Fibroblast of lung (primary cell): ENCODE data around the gene POLE3. TPM values are rescaled to one million over a fixed set of nuclear protein-coding genes. Genes with fewer than 3 reads are reported as not detected.
"Not testable (repeated sequence)": the region's sequence is repeated elsewhere in the genome, so short reads cannot be mapped to it uniquely, and the experiment has no call there.

ENCODE experiments used
- DNase-seq, 2 donors: peaks; one replicate each; pipeline versions ENCODE4 v3.0.0 to v3.0.0-alpha.2; 2010; ENCODE audit warnings: low read depth in 2 of 2
- H2AFZ ChIP-seq: 2 replicates; pipeline ENCODE4 v1.5.1; 2012; ENCODE audit warnings: low read length, control low read depth, inconsistent platforms
- H3K27ac ChIP-seq: 2 replicates; pipeline ENCODE4 v1.5.1; 2011; ENCODE audit warnings: low read length, control low read depth; ENCODE audit not compliant: insufficient read depth
- H3K27me3 ChIP-seq: 2 replicates; pipeline ENCODE4 v1.5.1; 2011; ENCODE audit warnings: mild to moderate bottlenecking, low read length; ENCODE audit not compliant: control insufficient read depth, insufficient read depth
- H3K36me3 ChIP-seq: 2 replicates; pipeline ENCODE4 v1.5.1; 2011; ENCODE audit warnings: low read length; ENCODE audit not compliant: control insufficient read depth, insufficient read depth
- H3K4me1 ChIP-seq: 2 replicates; pipeline ENCODE4 v1.5.1; 2011; ENCODE audit warnings: low read length; ENCODE audit not compliant: control insufficient read depth, insufficient read depth; ENCODE audit errors: extremely low read depth
- H3K4me2 ChIP-seq: 2 replicates; pipeline ENCODE4 v1.5.1; 2011; ENCODE audit warnings: low read length, control low read depth; ENCODE audit not compliant: insufficient read depth; ENCODE audit errors: extremely low read depth
- H3K4me3 ChIP-seq, 4 experiments: fragments of 200-600 bp in 1 of 4; sonication (generic) in 1 of 4; replicated peaks in 1 of 4; 2 replicates each; pipeline ENCODE4 v1.5.1; 2011 to 2016; ENCODE audit warnings: low read length in 4 of 4, low read depth in 3 of 4, mild to moderate bottlenecking in 3 of 4, control low read depth in 2 of 4, inconsistent platforms in 1 of 4, mixed read lengths in 1 of 4; ENCODE audit not compliant: insufficient read depth in 1 of 4; ENCODE audit errors: control extremely low read depth in 1 of 4
- H3K79me2 ChIP-seq: 2 replicates; pipeline ENCODE4 v1.5.1; 2012; ENCODE audit warnings: mild to moderate bottlenecking, low read length, inconsistent platforms; ENCODE audit not compliant: control insufficient read depth, insufficient read depth
- H3K9ac ChIP-seq: 2 replicates; pipeline ENCODE4 v1.5.1; 2011; ENCODE audit warnings: mild to moderate bottlenecking, low read length, control low read depth; ENCODE audit not compliant: insufficient read depth
- H3K9me3 ChIP-seq: 2 replicates; pipeline ENCODE4 v1.5.1; 2012; ENCODE audit warnings: low read depth, low read length; ENCODE audit not compliant: control insufficient read depth, insufficient read depth
- H4K20me1 ChIP-seq: 2 replicates; pipeline ENCODE4 v1.5.1; 2011; ENCODE audit warnings: low read length; ENCODE audit not compliant: control insufficient read depth, insufficient read depth; ENCODE audit errors: extremely low read depth
- CTCF ChIP-seq, 2 donors: IDR thresholded peaks in 1 of 2; conservative IDR thresholded peaks in 1 of 2; 1 replicate in 1 of 2; 2 replicates in 1 of 2; pipeline ENCODE4 v1.5.1; 2011 to 2012; ENCODE audit warnings: low read length in 2 of 2, control low read depth in 1 of 2, inconsistent platforms in 1 of 2, low read depth in 1 of 2, mild to moderate bottlenecking in 1 of 2
- EZH2 ChIP-seq: IDR thresholded peaks from 2 replicates; pipeline ENCODE4 v1.5.1; 2012; ENCODE audit warnings: low read length, control low read depth, mild to moderate bottlenecking; ENCODE audit errors: missing control alignments
- polyA plus RNA-seq, 2 donors: library from polyadenylated mRNA; depleted of rRNA in 1 of 2; stranded (reverse) in 1 of 2; unstranded in 1 of 2; fragments of >200 nt; gene quantifications; 2 replicates each; pipeline ENCODE4 v1.2.1, GENCODE V29; 2011 to 2012; ENCODE audit warnings: missing spikeins in 1 of 2
- total RNA-seq: library from RNA; depleted of rRNA; stranded (reverse); fragments of >200 nt; gene quantifications from 2 replicates; pipeline ENCODE4 v1.2.1, GENCODE V29; 2014

Gene POLE3
- total and polyA plus RNA-seq, 2 donors (not counting 1 experiment from before 2014, with no cell fraction given) = 17.3 to 45.9 TPM

- H3K4me3 ChIP-seq = no peak overlapping the region
- no peak overlapping the region for H2AFZ ChIP-seq
- no peak overlapping the region for H3K9ac ChIP-seq
- no peaks in the 10 kb centered on the region for H3K36me3 ChIP-seq
- DNase-seq = no peak
- no peaks in the 10 kb centered on the region for H3K27me3 ChIP-seq
- H3K9me3 ChIP-seq = no peaks in the 10 kb centered on the region
- H3K27ac ChIP-seq = no peak overlapping the region
- TF ChIP-seq EZH2 (no peak), CTCF (conservative IDR thresholded peaks at IDR 0.05 in 1 of 2, IDR thresholded peaks at IDR 0.05 in 1 of 2; ENCODE audit: low read depth in 1 of 2, low read length in 2 of 2) (no peak)
- no peaks in the 10 kb centered on the region for H4K20me1 ChIP-seq
- no peaks in the 10 kb centered on the region for H3K79me2 ChIP-seq
- H3K4me2 ChIP-seq = no peak overlapping the region
- H3K4me1 ChIP-seq = no peaks in the 10 kb centered on the region
These were observed 42.0 kb downstream of the POLE3 start for GRCh38 chr9:113368348-113368981.

GRCh38 chr9:113365652-113366051, 44.8 kb downstream of the POLE3 start:
- not testable (repeated sequence) for H3K9ac ChIP-seq, H3K4me2 ChIP-seq, H3K4me1 ChIP-seq, H3K27me3 ChIP-seq, H3K4me3 ChIP-seq, H2AFZ ChIP-seq, DNase-seq, H3K36me3 ChIP-seq, H3K27ac ChIP-seq, H3K79me2 ChIP-seq, H4K20me1 ChIP-seq, H3K9me3 ChIP-seq

GRCh38 chr9:113364951-113365350, 45.5 kb downstream of the POLE3 start:
- Histone ChIP-seq H3K9ac (no peak overlapping the region), H3K4me1 (peaks cover 3% of the 10 kb centered on the region), H3K27me3 (no peaks in the 10 kb centered on the region), H3K4me2 (no peak overlapping the region), H4K20me1 (no peaks in the 10 kb centered on the region), H3K79me2 (no peaks in the 10 kb centered on the region), H3K36me3 (no peaks in the 10 kb centered on the region), H3K9me3 (no peaks in the 10 kb centered on the region), H3K4me3 (no peak overlapping the region), H3K27ac (no peak overlapping the region), H2AFZ (no peak overlapping the region)
- no peak for DNase-seq
- TF ChIP-seq EZH2 (no peak), CTCF (conservative IDR thresholded peaks at IDR 0.05 in 1 of 2, IDR thresholded peaks at IDR 0.05 in 1 of 2; ENCODE audit: low read depth in 1 of 2, low read length in 2 of 2) (no peak)
